Brain pericyte (primary cell): ENCODE measurements around the gene ADAMTS2.
A peak's percentile ranks its signal among the peaks of the same experiment; 100 is the strongest.

Experiments
- DNase-seq: peaks from one replicate; pipeline ENCODE4 v3.0.0-alpha.2; 2012; ENCODE audit warnings: low read depth, low spot score

ADAMTS2 gene

GRCh38 chr5:179311091-179311470, 34.2 kb downstream of the ADAMTS2 start:
- DNase-seq, result no peak

- DNase-seq, result no peak
These were observed 34.7 kb downstream of the ADAMTS2 start for GRCh38 chr5:179310439-179311090.

- no peak for DNase-seq
These were observed 35.4 kb downstream of the ADAMTS2 start for GRCh38 chr5:179309751-179310320.

- no peak for DNase-seq
These were observed 35.9 kb downstream of the ADAMTS2 start for GRCh38 chr5:179309383-179309670.

GRCh38 chr5:179308563-179309382, 36.5 kb downstream of the ADAMTS2 start:
- no peak for DNase-seq

- DNase-seq, result no peak
These were observed 37.3 kb downstream of the ADAMTS2 start for GRCh38 chr5:179307931-179308471.

GRCh38 chr5:179307013-179307800, 38.1 kb downstream of the ADAMTS2 start:
- DNase-seq, result no peak

- DNase-seq, result no peak
These were observed 38.9 kb downstream of the ADAMTS2 start for GRCh38 chr5:179306191-179307012.

- DNase-seq, result no peak
These were observed 40.4 kb downstream of the ADAMTS2 start for GRCh38 chr5:179304871-179305270.

GRCh38 chr5:179304466-179304865, 40.8 kb downstream of the ADAMTS2 start:
- DNase-seq, result peak; percentile 66

GRCh38 chr5:179303451-179304200, 41.6 kb downstream of the ADAMTS2 start:
- no peak for DNase-seq

GRCh38 chr5:179302499-179303185, 42.6 kb downstream of the ADAMTS2 start:
- no peak for DNase-seq

GRCh38 chr5:179301796-179302195, 43.5 kb downstream of the ADAMTS2 start:
- DNase-seq, result peak; percentile 79

- DNase-seq, result no peak
These were observed 43.9 kb downstream of the ADAMTS2 start for GRCh38 chr5:179301376-179301775.

GRCh38 chr5:179300581-179301180, 44.6 kb downstream of the ADAMTS2 start:
- no peak for DNase-seq

- DNase-seq, result no peak
These were observed 46.9 kb downstream of the ADAMTS2 start for GRCh38 chr5:179298181-179298993.

- no peak for DNase-seq
These were observed 47.6 kb downstream of the ADAMTS2 start for GRCh38 chr5:179297486-179298180.

- no peak for DNase-seq
These were observed 48.2 kb downstream of the ADAMTS2 start for GRCh38 chr5:179297026-179297425.
